ENCODE results near the gene KIR2DL3.

GRCh38 chr19:54729416-54730188, 8.7 kb upstream of the KIR2DL3 start:
- no peak for TF ChIP-seq CTCF (IDR thresholded peaks at IDR 0.05)
- no peak for TF ChIP-seq POLR2A (IDR thresholded peaks at IDR 0.05)
- TF ChIP-seq EP300 (IDR thresholded peaks at IDR 0.05): no peak
